HepG2 (cell line): ENCODE measurements around the gene MRPL54. TPM values are rescaled to one million over a fixed set of nuclear protein-coding genes. Genes with fewer than 3 reads are reported as not detected.
A peak's percentile ranks its signal among the peaks of the same experiment; 100 is the strongest.

ENCODE experiments used
- HNRNPUL1 ChIP-seq: fragments of 200-400 bp; formaldehyde crosslinking; IDR thresholded peaks from 2 replicates; pipeline ENCODE4 v1.6.1; 2017; ENCODE audit warnings: low read depth, mild to moderate bottlenecking, low read length, moderate library complexity
- NFKB2 ChIP-seq: sonication (generic); formaldehyde crosslinking; IDR thresholded peaks from 2 replicates; pipeline ENCODE4 v1.4.0; 2020; ENCODE audit warnings: missing genetic modification reagents, borderline replicate concordance
- NONO ChIP-seq, 2 experiments: fragments of 450-650 bp in 1 of 2; sonication (generic) in 1 of 2; formaldehyde crosslinking in 1 of 2; IDR thresholded peaks in 1 of 2; conservative IDR thresholded peaks in 1 of 2; 2 replicates each; pipeline versions ENCODE4 v1.6.1 to v1.8.0; 2017 to 2022; ENCODE audit warnings: mild to moderate bottlenecking in 1 of 2, missing genetic modification reagents in 1 of 2, moderate library complexity in 1 of 2
- PAF1 ChIP-seq: IDR thresholded peaks from 2 replicates; pipeline ENCODE4 v1.6.1; 2016; ENCODE audit warnings: missing genetic modification reagents, missing compliant biosample characterization
- RNF2 ChIP-seq: fragments of 450-650 bp; conservative IDR thresholded peaks from 2 replicates; pipeline ENCODE4 v1.6.1; 2016; ENCODE audit warnings: low read depth
- RXRA ChIP-seq: sonication (generic); formaldehyde crosslinking; IDR thresholded peaks from 2 replicates; pipeline ENCODE4 v1.5.1; 2020; ENCODE audit warnings: missing genetic modification reagents
- SOX6 ChIP-seq, 2 experiments: fragments of 450-650 bp in 1 of 2; sonication (generic) in 1 of 2; formaldehyde crosslinking in 1 of 2; IDR thresholded peaks; 2 replicates each; pipeline versions ENCODE4 v1.4.0 to v1.6.1; 2017 to 2020; ENCODE audit warnings: antibody characterized with exemption in 1 of 2, mild to moderate bottlenecking in 1 of 2, missing genetic modification reagents in 1 of 2
- SRSF9 ChIP-seq: fragments of 200-400 bp; formaldehyde crosslinking; IDR thresholded peaks from 2 replicates; pipeline ENCODE4 v1.6.1; 2018; ENCODE audit warnings: borderline replicate concordance, mild to moderate bottlenecking, low read depth, low read length; ENCODE audit not compliant: insufficient read depth, poor library complexity, severe bottlenecking
- TARDBP ChIP-seq: sonication (generic); formaldehyde crosslinking; IDR thresholded peaks from 2 replicates; pipeline ENCODE4 v1.8.0; 2022; ENCODE audit warnings: mild to moderate bottlenecking, missing genetic modification reagents
- ZC3H4 ChIP-seq: sonication (generic); formaldehyde crosslinking; IDR thresholded peaks from 2 replicates; pipeline ENCODE4 v1.4.0; 2020; ENCODE audit warnings: missing genetic modification reagents, borderline replicate concordance
- ZNF24 ChIP-seq: fragments of 450-650 bp; IDR thresholded peaks from 2 replicates; pipeline ENCODE4 v1.6.1; 2017; ENCODE audit warnings: antibody characterized with exemption, mild to moderate bottlenecking
- ZNF263 ChIP-seq: sonication (generic); formaldehyde crosslinking; IDR thresholded peaks from 2 replicates; pipeline ENCODE4 v1.4.0; 2020; ENCODE audit warnings: missing genetic modification reagents
- ZNF318 ChIP-seq: sonication (generic); formaldehyde crosslinking; IDR thresholded peaks from 2 replicates; pipeline ENCODE4 v1.4.0; 2020; ENCODE audit warnings: mild to moderate bottlenecking, missing genetic modification reagents
- ZNF331 ChIP-seq: sonication (generic); formaldehyde crosslinking; IDR thresholded peaks from 2 replicates; pipeline ENCODE4 v1.4.0; 2020; ENCODE audit warnings: missing genetic modification reagents
- ZNF549 ChIP-seq: sonication (generic); formaldehyde crosslinking; IDR thresholded peaks from 2 replicates; pipeline ENCODE4 v1.5.0; 2020; ENCODE audit warnings: missing genetic modification reagents
- ZNF7 ChIP-seq: IDR thresholded peaks from 2 replicates; pipeline ENCODE4 v1.6.1; 2016; ENCODE audit warnings: missing biosample characterization, missing genetic modification reagents
- ZNF704 ChIP-seq: sonication (generic); formaldehyde crosslinking; IDR thresholded peaks from 2 replicates; pipeline ENCODE4 v1.8.1; 2023; ENCODE audit warnings: mild to moderate bottlenecking, inconsistent platforms, moderate library complexity, missing genetic modification reagents, borderline replicate concordance
- polyA plus RNA-seq, 8 experiments: library from polyadenylated mRNA; depleted of rRNA in 3 of 8; stranded (reverse) in 7 of 8; unstranded in 1 of 8; fragments of >200 nt; fragmentation: Illumina TruSeq in 4 of 8; extraction: Trizol in 4 of 8; gene quantifications; 2 replicates each; pipeline versions ENCODE4 v1.2.1 to v1.2.3, GENCODE V29; 2011 to 2016; ENCODE audit warnings: low read depth in 4 of 8, missing spikeins in 1 of 8, mixed read lengths in 1 of 8; ENCODE audit not compliant: insufficient read depth in 1 of 8
- total RNA-seq, 5 experiments: library from RNA; depleted of rRNA; stranded (reverse); fragments of >200 nt; fragmentation: Illumina TruSeq; extraction: Trizol; gene quantifications; 2 replicates each; pipeline ENCODE4 v1.2.3, GENCODE V29; 2016; ENCODE audit warnings: low read depth in 1 of 5

The MRPL54 gene
- total and polyA plus RNA-seq, 2 of the 13 experiments (the other 11 are each of a cell fraction or from before 2014, with no cell fraction given) = 36.8 to 66.9 TPM

- 0 out of 2 replicates have a peak, but pooled peaks have one; percentile 47 for TF ChIP-seq RNF2
- TF ChIP-seq NFKB2 (CRISPR knock-in tag) = peak; percentile 61; the same call in 1 of the 2 replicates
- no peak for TF ChIP-seq SRSF9
- TF ChIP-seq ZNF549 (CRISPR knock-in tag) = no peak
- 0 out of 2 replicates have a peak, but pooled peaks have one; percentile 8 for TF ChIP-seq ZNF331
- TF ChIP-seq ZNF263 (CRISPR knock-in tag) = no peak
- peak; percentile 67 for TF ChIP-seq RXRA (CRISPR knock-in tag)
- TF ChIP-seq NONO (IDR thresholded peaks at IDR 0.05) = no peak
- TF ChIP-seq NONO (CRISPR knock-in tag; conservative IDR thresholded peaks at IDR 0.05) = no peak; the same call in 1 of the 2 replicates
- TF ChIP-seq ZNF318 (CRISPR knock-in tag) = no peak
- no peak for TF ChIP-seq ZNF7 (CRISPR knock-in tag)
- TF ChIP-seq SOX6 (IDR thresholded peaks at IDR 0.05) = no peak
- peak; percentile 72 for TF ChIP-seq SOX6 (CRISPR knock-in tag; IDR thresholded peaks at IDR 0.05)
- TF ChIP-seq ZNF24 = 0 out of 2 replicates have a peak, but pooled peaks have one; percentile 33
- peak; percentile 83 for TF ChIP-seq TARDBP (CRISPR knock-in tag)
- TF ChIP-seq HNRNPUL1 = no peak
- TF ChIP-seq PAF1 (CRISPR knock-in tag) = no peak
- TF ChIP-seq ZNF704 (CRISPR knock-in tag) = no peak
- peak; percentile 40; the same call in 1 of the 2 replicates for TF ChIP-seq ZC3H4 (CRISPR knock-in tag)
Observed at GRCh38 chr19:3762501-3763459, at the start of gene MRPL54 (continued).
